HCT116 (cell line): ENCODE measurements around the gene PTPRR.

ENCODE experiments used
- CTCF ChIP-seq, 3 experiments: fragments of 200-600 bp in 1 of 3; sonication (generic) in 1 of 3; IDR thresholded peaks in 2 of 3; conservative IDR thresholded peaks in 1 of 3; 2 replicates each; pipeline ENCODE4 v1.5.1; 2012 to 2017; ENCODE audit warnings: low read depth in 2 of 3, low read length in 2 of 3, antibody characterized with exemption in 1 of 3, borderline replicate concordance in 1 of 3, control low read depth in 1 of 3, mild to moderate bottlenecking in 1 of 3, mixed read lengths in 1 of 3, mixed run types in 1 of 3, moderate library complexity in 1 of 3; ENCODE audit not compliant: insufficient read depth in 1 of 3
- JUND ChIP-seq: IDR thresholded peaks from 2 replicates; pipeline ENCODE4 v1.6.1; 2012
- SP1 ChIP-seq: IDR thresholded peaks from 2 replicates; pipeline ENCODE4 v1.6.1; 2012; ENCODE audit warnings: low read depth
- YY1 ChIP-seq: IDR thresholded peaks from 2 replicates; pipeline ENCODE4 v1.6.1; 2011; ENCODE audit warnings: low read length, low read depth, moderate library complexity, mild to moderate bottlenecking; ENCODE audit not compliant: insufficient replicate concordance; ENCODE audit errors: extremely low read depth

DNA sequence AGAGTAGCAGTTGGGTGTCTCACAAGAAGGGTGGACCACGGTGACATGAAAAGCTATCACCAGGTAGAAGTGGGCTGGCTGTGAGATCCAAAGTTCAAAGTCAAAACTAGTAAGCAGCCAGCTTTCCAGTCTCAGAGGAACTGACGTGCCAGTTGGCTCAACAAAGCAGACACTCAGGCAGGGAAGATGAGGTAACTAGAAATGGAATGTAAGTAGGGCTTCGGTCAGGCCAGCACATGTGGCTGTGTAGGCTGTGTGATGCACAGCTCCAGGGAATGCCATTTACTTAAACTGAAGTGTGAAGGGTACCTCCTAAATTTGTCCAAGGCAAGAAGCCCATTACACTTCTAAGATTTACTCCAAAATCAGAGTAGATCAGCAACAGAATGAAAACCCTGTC lies 43.6 kb downstream of the PTPRR start:
- no peak for TF ChIP-seq CTCF (IDR thresholded peaks at IDR 0.05 in 2 of 3, conservative IDR thresholded peaks at IDR 0.05 in 1 of 3; ENCODE audit: borderline replicate concordance in 1 of 3, insufficient read depth in 1 of 3, low read depth in 2 of 3, low read length in 2 of 3)
- no peak for TF ChIP-seq SP1
- no peak for TF ChIP-seq YY1
- TF ChIP-seq JUND = no peak
